HG03159 (cell line): ENCODE measurements around the gene GNG4.

Source experiments
- ATAC-seq: cut with Tn5 transposase; IDR thresholded peaks from one replicate; pipeline ENCODE4 v1.9.1; 2021; ENCODE audit warnings: mild to moderate bottlenecking, moderate library complexity; ENCODE audit not compliant: unreplicated experiment

The GNG4 gene

DNA sequence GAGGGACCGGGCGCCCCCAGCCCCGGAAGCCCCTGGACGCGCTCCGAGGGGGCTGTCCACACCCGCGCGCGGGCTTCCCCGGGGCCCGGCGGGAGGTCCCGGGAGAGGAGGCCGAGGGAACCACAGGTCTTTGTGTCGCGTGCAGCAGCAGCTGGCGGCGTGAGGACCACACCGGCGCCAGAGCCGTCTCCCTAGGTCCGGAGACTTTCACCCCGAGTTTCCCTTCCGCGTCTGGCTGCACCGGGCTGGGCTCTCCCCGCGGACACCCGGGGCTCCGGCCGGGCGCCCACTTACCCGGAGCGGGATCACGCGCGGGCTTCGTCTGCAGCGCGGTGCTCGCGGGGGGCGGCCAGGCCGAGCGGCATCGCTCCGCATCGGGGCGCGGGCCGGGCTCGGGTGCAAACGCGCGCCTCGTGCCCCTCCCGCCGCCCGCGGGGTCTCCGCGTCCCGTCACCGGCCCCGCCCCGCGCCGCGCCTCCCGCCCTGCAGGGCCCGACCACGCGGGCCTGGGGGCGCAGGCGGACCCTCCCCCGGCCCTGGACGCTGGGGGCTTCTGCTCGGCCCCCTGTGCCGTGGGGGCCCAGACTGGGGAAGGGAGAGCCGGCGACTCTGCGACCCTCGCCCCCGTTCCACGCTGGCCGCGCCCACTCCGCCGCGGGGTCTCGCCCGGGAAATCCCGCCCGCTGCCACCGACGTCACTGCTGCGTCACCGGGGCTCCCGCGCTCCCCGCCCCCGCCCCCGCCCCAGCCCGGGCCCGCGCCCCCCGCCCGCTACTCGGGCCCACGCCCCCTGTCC lies at the start of gene GNG4:
GNG4 (minus strand) TSS at position 417 of the 796 bp plus-strand sequence. CDS start 65,946 bp downstream, outside the sequence.
- ATAC-seq, result peak; percentile 50

DNA sequence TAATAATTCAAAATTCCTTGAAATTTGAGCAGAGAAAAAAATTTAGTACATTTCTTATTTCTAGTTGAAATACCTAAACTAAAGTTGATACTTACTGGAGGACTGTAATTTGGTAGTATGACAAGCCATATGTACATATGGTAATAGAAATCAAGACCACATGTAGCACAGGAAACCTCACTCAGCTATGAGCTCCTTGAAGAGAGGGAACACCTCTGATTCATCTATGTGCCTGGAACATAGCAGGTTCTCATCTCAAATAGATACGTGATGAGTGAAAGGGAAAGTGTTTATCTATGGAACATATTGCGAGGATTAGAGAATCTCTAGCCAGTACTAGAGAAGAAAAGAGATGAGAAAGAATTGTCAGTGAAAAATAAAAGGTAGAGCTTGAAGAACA lies 47.9 kb upstream of the GNG4 start:
- no peak for ATAC-seq

DNA sequence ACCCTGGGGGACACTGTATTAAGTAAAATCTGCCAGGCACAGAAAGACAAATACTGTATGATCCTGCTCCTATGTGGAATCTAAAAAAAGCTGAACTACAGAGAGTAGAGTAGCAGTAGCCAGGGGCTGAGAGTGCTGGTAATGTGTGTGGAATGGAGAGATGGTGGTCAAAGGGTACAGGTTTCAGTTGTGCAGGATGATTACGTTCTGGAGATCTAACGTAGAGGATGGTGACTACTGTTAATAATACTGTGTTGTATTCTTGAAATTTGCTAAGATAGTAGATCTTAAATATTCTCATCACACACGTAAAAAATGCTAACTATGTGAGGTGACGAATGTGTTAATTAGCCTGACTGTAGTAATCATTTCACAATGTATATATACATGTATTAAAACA lies 39.8 kb upstream of the GNG4 start:
- no peak for ATAC-seq

DNA sequence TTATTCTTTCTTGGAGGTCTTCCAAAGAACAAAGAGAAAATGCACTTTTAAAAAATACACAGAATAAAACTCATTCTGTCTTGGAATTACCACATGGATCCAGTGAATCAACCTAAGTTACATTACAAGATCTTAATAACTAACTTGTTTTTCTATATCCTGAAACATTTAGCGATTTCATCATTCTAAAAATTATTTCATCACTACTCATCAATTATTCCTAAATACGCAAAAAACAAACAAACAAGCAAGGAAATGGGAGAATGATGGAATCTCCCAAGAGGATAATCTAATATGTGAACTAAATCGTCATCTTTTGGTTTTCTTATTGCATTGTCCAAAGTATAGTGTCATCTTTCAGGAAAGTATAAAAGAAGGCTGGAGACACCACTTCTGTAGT lies 38.5 kb upstream of the GNG4 start:
- no peak for ATAC-seq

DNA sequence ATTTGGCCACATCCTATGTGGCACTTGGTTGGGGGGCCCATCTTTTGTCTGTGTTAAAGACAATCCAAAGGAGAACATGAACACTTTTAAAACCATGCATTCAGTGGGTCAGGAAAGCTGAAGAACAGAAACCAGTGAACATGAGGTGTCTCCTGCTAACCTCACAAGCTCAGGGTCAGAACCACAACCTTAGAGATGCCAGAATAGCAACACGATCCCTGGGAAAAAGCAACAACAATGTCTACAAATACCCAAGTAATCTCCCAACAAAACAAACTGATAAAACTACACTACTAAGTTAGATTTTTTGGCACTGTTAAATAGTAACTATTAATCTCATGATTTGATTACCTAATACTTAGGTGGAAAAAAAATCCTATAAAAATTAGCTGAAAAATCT lies 34.1 kb upstream of the GNG4 start:
- no peak for ATAC-seq

DNA sequence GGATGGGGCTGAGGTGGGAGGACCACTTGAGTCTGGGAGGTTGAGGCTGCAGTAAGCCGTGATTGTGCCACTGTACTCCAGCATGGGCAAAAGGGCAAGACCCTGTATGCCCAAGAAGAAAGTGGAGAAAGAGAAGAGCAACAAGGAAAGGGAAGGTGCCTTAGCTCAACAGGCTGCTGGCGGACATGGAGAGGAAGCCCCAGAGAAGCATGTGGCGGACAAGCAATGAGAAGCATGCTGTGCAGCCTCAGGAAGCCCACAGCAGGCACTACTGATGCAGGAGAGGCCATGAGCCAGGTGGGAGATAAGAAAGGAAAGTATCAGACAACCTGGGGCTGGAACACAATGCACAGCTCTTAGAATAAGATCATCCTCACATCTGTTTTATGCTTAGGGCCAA lies 32.6 kb upstream of the GNG4 start:
- ATAC-seq, result no peak

DNA sequence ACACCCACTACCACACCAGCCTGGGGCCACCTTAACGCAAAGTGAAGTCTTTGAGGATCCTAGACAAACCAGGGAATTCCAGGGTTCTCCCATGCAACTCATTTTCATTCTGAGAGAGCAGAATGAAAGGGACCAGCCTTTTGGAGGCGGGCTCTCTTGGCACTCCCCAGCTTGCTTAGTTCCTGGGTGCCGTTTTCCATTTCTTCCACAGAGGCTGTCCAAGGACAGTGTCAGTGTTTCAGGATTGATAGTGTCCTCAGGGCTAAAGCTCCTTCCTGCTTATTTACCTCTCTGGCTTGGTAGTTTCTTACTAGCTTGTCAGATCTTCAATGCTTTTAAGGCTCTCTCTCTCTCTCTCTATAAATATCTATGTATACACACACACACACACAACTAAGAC lies 30.1 kb upstream of the GNG4 start:
- no peak for ATAC-seq

DNA sequence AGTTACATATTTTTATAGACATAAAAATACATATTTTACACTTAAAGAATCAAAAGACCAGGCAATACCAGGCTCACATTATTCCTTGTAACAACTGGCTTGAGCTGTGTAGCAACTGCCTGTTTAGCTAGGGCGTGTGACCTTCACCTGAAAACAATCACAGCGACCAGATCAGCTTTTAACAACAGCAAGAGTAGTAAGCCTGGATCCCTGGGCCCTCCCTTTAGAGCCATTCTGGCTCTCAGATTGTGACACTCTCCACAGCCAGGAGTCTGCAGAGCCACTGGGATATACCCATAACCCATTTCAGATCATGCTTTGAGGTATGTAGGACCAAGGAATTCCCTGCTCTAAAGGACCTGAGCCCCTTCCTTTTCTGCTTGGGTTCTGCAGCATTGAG lies 29.4 kb upstream of the GNG4 start:
- ATAC-seq, result no peak

DNA sequence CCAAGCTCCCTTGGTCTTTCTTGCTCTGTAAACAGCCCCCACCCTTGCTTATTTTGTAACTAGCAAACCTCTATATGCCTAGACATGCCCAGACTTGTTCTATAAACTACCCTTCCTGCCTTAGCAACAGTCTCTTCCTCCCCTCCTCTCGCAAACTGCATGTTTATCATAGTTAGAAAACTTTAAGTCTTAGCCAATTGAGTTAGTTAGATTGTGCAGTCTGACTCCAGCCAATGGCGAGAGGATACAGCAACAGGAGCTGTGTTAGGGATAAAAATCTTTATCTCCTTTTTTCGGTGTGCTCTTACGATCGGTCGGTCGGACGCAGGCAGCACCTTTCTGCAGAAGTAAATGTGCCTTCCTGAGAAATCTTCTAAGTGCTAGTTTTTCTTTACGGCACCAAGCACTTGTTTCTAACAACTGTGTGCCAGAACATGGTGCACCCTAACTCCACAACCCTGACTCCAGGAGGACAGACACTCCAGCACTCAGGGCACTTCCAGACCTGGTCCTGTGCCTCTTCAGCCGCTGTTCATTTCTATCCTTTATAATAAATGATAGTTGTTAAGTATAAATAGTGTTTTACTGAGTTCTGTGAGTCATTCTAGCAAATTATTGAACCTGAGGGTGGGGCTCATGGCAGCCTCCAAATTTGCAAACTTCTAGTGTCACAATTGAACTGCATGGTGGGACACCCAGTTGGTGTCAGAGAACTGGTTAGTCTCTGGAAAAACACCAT lies 25.7 kb upstream of the GNG4 start:
- ATAC-seq, result no peak

DNA sequence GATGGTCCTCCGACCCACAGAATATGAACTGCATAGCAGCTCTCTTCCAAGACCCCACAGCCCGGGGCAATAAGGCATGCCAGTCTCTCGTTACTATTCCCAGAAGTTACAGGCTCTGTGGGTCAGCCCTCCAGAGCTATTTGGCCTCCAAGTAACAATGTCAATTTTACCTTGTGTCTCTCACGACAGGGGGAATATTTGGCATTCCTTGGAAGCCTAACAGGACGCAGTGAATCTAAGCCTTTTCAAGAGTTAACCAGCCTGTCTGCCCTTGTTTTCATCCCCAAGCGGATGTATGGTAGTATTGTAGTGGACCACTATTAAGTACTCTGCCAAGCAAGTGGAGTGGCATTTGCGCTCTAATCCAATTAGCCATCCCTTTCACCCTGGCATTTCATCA lies 24.4 kb upstream of the GNG4 start:
- no peak for ATAC-seq

DNA sequence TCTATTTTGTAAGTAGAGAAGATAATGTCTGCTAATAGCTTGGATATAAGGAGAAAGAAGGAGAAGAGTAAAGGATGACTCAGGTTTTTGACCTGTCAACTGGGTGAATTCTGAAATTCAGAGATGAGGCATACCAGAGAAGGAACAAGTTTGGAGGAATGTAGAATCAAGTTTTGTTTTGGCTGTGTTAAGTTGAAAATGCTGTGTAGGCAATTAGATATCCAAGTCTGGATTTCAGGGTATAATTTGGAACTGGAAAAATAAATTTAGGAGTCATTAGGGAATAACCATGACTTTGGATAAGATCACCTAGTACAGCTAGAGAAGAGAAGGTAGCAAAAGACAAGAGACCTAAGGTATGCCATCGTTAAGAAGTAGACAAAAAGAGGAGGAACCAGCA lies 22.4 kb upstream of the GNG4 start:
- ATAC-seq, result no peak

DNA sequence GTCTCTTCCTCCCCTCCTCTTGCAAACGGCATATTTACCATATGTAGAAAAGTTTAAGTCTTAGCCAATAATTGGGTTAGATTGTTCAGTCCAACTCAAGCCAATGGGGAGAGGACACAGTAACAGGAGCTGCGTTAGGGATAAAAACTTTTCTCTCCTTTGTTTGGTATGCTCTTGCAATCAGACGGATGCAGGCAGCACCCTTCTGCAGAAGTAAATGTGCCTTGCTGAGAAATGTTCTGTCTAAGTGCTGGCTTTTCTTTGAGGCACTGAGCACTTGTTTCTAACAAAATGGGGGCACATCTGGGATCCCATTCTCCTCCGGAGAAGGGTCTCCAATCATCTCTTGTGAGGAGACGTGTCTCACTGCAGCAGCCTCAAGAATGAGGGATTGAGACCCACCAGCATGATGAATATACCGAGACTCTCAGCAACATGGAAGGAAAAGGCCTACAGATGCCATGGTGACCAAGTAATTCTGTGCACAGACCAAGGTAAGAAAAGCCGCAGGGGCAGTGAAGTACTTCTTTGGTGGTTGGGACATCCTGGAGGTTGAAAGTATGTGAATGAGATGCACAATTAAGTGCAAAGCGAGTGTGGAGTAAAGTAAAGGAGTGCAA lies 20.7 kb upstream of the GNG4 start:
- no peak for ATAC-seq

DNA sequence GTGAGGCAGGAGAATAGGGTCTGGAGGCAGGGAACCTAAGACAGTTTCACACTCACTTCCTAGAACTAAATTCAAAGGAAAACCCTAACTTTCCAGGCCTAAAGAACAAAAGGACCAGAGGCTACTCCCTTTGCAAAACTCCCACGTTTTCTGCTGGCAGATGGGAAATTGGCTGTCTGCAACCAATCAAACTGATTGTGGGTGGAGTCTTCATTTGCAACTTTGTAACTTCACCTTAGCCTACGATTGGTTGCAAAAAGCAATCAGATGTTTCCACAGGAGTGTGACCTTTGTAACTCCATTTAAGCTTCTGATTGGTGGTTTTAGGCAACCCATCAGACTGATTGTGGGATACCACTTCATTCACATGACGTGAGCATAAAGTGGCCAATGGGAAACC lies 19.7 kb upstream of the GNG4 start:
- no peak for ATAC-seq

DNA sequence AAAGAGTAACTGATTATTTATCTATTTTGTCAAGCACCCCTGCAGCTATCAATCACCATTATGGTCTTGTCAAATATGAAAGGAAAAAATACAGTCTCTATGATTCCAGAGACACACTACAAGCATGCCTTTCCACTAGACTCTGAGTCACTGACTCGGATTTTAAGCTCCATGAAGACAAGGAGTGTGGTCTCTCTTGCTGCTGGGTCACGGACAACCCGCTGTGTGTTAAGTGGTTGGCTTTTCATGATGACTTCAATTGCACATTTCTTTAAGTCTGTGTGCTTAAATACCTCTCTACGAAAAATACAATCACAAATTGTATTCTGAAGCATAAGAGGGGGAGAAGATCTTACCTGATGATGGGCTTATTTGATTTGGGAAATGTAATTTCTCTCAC lies 14.0 kb upstream of the GNG4 start:
- no peak for ATAC-seq

DNA sequence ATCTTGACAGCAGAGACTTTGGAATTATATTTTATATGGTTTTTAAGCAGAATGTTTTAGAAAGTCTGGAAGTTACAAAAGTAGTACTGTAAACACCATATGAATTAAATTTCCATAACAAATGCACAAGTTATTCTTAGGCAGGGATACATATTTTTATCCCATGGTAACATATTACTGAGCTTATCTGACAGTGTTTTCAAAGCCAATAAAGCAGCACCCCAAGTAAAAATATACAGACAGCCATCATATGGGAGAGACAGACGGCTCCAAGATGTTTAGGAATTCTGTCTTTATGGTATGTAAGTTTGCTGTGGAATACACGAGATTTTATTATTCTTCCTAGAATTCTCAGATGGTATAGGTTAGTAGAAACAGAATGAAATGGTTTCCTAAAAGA lies 12.0 kb upstream of the GNG4 start:
- ATAC-seq, result no peak

DNA sequence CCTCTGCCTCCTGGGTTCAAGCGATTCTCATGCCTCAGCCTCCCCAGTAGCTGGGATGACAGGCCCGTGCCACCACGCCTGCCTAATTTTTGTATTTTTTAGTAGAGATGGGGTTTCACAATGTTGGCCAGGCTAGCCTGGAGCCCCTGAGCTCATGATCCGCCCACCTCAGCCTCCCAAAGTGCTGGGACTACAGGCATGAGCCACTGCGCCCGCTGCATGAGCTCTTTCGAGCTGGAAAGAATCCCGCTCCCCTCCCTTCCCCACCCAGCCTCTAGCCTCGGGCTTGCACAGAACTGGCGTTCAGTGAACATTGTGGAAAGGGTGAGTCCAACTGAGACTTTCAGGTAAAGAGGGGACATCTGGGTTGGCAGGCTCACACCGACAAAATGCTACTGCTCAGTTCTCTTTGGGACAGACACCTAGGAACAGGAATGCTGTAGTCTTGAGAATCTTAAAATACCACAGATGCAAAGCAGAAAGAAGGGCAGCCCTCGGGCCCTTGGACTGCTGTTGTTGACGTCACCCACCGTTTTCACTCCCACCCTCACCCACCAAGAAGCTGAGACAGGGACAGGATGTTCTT lies 9.7 kb upstream of the GNG4 start:
- no peak for ATAC-seq

DNA sequence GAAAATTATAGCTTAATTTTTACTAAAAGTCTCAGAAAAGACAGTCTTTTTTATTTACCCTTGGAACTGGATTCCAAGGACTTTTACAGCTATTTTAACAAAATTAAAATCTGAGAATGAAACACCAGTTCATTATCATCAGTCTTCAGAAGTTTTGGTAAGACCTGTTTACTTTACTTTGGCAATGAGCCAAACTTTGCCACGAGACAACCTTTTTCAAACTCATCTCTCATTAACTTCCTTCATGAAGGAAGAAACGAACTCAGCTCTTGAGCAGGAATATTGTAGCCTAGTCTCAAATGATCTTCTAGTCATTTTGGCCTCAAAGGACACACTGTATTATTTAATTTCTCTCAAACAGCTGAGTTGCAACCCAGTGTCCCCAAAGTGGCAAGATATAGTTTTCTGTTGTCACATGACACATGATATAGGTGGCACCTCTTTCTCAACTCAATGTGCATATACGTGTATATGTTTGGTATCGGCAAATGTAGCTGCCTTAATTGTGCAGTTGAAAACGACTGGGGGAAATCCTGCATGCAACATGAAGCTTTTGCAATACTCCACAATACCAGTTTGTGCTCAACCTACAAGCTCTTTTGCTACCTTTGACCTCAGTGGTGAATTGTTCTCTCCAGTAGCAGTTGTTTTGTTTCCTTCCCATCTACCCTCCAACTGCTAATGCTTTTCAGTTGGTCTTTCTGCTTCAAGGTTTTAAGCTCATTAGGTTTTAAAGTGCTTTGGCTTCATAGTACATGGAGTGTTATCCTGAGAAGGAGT lies 8.4 kb upstream of the GNG4 start:
- ATAC-seq, result no peak

DNA sequence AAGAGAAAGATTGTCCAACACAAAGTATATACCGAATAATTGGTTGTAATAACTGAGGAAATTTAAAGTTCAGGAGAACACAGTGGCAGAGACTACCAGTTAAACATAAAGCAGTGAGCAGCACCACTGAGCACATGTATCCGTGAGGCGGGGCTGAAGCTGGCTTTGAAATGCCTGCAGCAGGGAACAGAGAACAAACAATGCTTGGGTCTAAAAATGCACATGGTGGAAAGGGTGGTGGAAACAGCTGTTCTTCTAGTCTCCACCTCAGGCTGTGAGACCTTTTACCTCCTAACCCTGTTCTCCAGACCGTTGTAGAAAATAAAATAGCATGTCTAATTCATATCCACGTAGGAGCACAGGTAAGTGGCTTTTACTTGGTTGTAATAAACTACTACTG lies 7.7 kb upstream of the GNG4 start:
- no peak for ATAC-seq

DNA sequence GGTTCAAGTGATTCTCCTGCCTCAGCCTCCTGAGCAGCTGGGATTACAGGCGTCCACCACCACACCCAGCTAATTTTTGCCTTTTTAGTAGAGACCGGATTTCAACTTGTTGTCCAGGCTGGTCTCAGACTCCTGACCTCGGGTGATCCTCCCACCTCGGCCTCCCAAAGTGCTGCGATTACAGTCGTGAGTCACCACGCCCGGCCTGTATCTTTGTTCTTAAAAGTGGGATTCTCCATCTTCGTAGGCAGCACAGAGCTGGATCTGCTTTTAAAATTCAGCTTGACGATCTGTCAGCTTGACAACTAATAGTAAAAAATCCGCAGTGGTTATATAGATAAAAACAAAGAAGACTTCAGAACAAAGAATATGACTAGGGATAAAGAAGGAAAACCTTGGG lies 2.8 kb upstream of the GNG4 start:
- ATAC-seq, result no peak

DNA sequence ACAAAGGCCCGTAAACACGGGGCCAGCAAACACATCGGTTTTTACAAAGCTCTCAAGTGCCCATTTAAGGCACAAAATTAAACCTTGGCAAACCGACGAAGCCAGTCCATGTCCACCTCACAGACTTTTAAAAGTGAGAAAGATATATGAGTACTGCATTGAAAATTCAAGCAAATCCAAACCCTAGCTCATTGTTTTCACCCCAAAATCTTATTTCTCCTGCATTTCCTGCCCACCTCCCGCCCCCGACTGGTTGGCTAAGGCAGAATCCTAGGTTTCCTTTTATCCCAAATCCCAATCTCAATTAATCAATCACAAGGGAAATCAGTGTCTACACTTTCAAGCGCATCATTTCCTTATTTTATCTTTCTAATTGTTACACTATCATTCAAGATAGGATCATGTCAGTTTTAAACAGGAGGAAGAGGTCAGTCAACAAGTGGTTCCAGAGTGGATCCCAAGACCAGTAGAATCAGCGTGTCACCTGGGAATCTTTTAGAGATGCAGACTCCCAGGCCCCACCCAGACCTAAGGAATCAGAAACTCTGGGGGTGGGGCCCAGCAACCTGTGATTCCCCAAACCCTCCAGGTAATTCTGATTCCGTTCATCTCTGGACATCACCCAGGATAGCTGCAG lies 1.7 kb upstream of the GNG4 start:
- no peak for ATAC-seq
